LHCN-M2 (cell line): ENCODE results near the gene LZTR1. TPM values are rescaled to one million over a fixed set of nuclear protein-coding genes. Genes with fewer than 3 reads are reported as not detected.

Source experiments
- DNase-seq: peaks from one replicate; pipeline ENCODE4 v3.0.0-alpha.2; 2012; ENCODE audit warnings: low read depth
- total RNA-seq: library from RNA; depleted of rRNA; stranded (reverse); fragments of >200 nt; gene quantifications from 2 replicates; pipeline ENCODE4 v1.2.3, GENCODE V29; 2014

The LZTR1 gene
- total RNA-seq, 1 experiment from 2014 or later = 64.1 TPM

GRCh38 chr22:20979940-20980453, 2.1 kb upstream of the LZTR1 start:
- DNase-seq = no peak

GRCh38 chr22:20980523-20980922, 1.6 kb upstream of the LZTR1 start:
- DNase-seq = no peak

GRCh38 chr22:20980938-20981722, 967 bp upstream of the LZTR1 start:
- no peak for DNase-seq

- no peak for DNase-seq
Observed at GRCh38 chr22:20982563-20982882, 426 bp downstream of the LZTR1 start.

- no peak for DNase-seq
Observed at GRCh38 chr22:20983081-20983771, 1.1 kb downstream of the LZTR1 start.

- no peak for DNase-seq
Observed at GRCh38 chr22:20985720-20986119, 3.6 kb downstream of the LZTR1 start.

- DNase-seq = no peak
Observed at GRCh38 chr22:20986365-20986764, 4.3 kb downstream of the LZTR1 start.

GRCh38 chr22:20987375-20987774, 5.3 kb downstream of the LZTR1 start:
- DNase-seq = no peak

GRCh38 chr22:20988573-20989322, 6.7 kb downstream of the LZTR1 start:
- no peak for DNase-seq

GRCh38 chr22:20989323-20990138, 7.4 kb downstream of the LZTR1 start:
- DNase-seq = peak; percentile 25

GRCh38 chr22:20990184-20991180, 8.4 kb downstream of the LZTR1 start:
- DNase-seq = no peak

GRCh38 chr22:20991252-20992055, 9.4 kb downstream of the LZTR1 start:
- no peak for DNase-seq

GRCh38 chr22:20992056-20992442, 10.0 kb downstream of the LZTR1 start:
- no peak for DNase-seq

- DNase-seq = no peak
Observed at GRCh38 chr22:20992456-20993303, 10.6 kb downstream of the LZTR1 start.

- no peak for DNase-seq
Observed at GRCh38 chr22:20993304-20994127, 11.4 kb downstream of the LZTR1 start.

GRCh38 chr22:20994128-20994901, 12.2 kb downstream of the LZTR1 start:
- no peak for DNase-seq

GRCh38 chr22:20994902-20995241, 12.8 kb downstream of the LZTR1 start:
- no peak for DNase-seq
